ENCODE data around the gene PLS3.

- no peak for TF ChIP-seq USF2 (IDR thresholded peaks at IDR 0.05; ENCODE audit: low read depth, low read length)
- TF ChIP-seq USF2 (CRISPR knock-in tag; IDR thresholded peaks at IDR 0.05; ENCODE audit: borderline replicate concordance), result no peak
- no peak for TF ChIP-seq TBX3 (IDR thresholded peaks at IDR 0.05; ENCODE audit: borderline replicate concordance)
- no peak for TF ChIP-seq BRCA1 (CRISPR knock-in tag; IDR thresholded peaks at IDR 0.05)
- no peak for TF ChIP-seq ZNF543 (CRISPR knock-in tag; IDR thresholded peaks at IDR 0.05)
- TF ChIP-seq ZNF292 (CRISPR knock-in tag; IDR thresholded peaks at IDR 0.05; ENCODE audit: borderline replicate concordance, low read depth), result no peak
- no peak for TF ChIP-seq SMYD3 (CRISPR knock-in tag; IDR thresholded peaks at IDR 0.05)
- no peak for TF ChIP-seq CTCF (CRISPR knock-in tag; IDR thresholded peaks at IDR 0.05)
- no peak for TF ChIP-seq ZHX2 (IDR thresholded peaks at IDR 0.05; ENCODE audit: low read depth)
- TF ChIP-seq ZHX2 (CRISPR knock-in tag; IDR thresholded peaks at IDR 0.05; ENCODE audit: borderline replicate concordance), result no peak
- no peak for TF ChIP-seq PAX8 (CRISPR knock-in tag; IDR thresholded peaks at IDR 0.05; ENCODE audit: borderline replicate concordance)
- TF ChIP-seq ZNF274 (CRISPR knock-in tag; IDR thresholded peaks at IDR 0.05), result no peak
- TF ChIP-seq PAF1 (CRISPR knock-in tag; IDR thresholded peaks at IDR 0.05), result no peak
Measured at GRCh38 chrX:115606861-115607260, 45.9 kb downstream of the PLS3 start.
